Activated T-cell treated with anti-CD3 and anti-CD28 coated beads, Interleukin-2, amount 50 U/mL, for 1 hour (primary cell): Measurements from ENCODE around the gene SUMF1.

ENCODE experiments used
- DNase-seq: peaks from one replicate; pipeline ENCODE4 v3.0.0-alpha.2; 2020

Gene SUMF1

GRCh38 chr3:4375911-4376310, 91.2 kb downstream of the SUMF1 start:
- DNase-seq = no peak

- DNase-seq = no peak
These were observed 93.4 kb downstream of the SUMF1 start for GRCh38 chr3:4373669-4374068.

- DNase-seq = no peak
These were observed 104.5 kb downstream of the SUMF1 start for GRCh38 chr3:4362523-4362922.

- DNase-seq = no peak
These were observed 106.3 kb downstream of the SUMF1 start for GRCh38 chr3:4360817-4361216.

- no peak for DNase-seq
These were observed 107.1 kb downstream of the SUMF1 start for GRCh38 chr3:4359805-4360502.

- DNase-seq = no peak
These were observed 108.8 kb downstream of the SUMF1 start for GRCh38 chr3:4358273-4358672.

- DNase-seq = no peak
These were observed 110.3 kb downstream of the SUMF1 start for GRCh38 chr3:4356546-4357410.

GRCh38 chr3:4356220-4356540, 110.9 kb downstream of the SUMF1 start:
- DNase-seq = no peak

- no peak for DNase-seq
These were observed 111.5 kb downstream of the SUMF1 start for GRCh38 chr3:4355401-4356219.

GRCh38 chr3:4351872-4352271, 115.2 kb downstream of the SUMF1 start:
- no peak for DNase-seq

GRCh38 chr3:4351164-4351855, 115.8 kb downstream of the SUMF1 start:
- DNase-seq = no peak

- peak; percentile 30 for DNase-seq
These were observed 116.3 kb downstream of the SUMF1 start for GRCh38 chr3:4350789-4351163.

- DNase-seq = no peak
These were observed 123.8 kb downstream of the SUMF1 start for GRCh38 chr3:4343258-4343657.

- DNase-seq = no peak
These were observed 125.8 kb downstream of the SUMF1 start for GRCh38 chr3:4341336-4341675.

GRCh38 chr3:4340411-4341335, 126.4 kb downstream of the SUMF1 start:
- no peak for DNase-seq

- DNase-seq = no peak
These were observed 127.0 kb downstream of the SUMF1 start for GRCh38 chr3:4340077-4340410.

GRCh38 chr3:4338751-4339150, 128.3 kb downstream of the SUMF1 start:
- DNase-seq = no peak

GRCh38 chr3:4336850-4337546, 130.1 kb downstream of the SUMF1 start:
- no peak for DNase-seq

- DNase-seq = no peak
These were observed 131.1 kb downstream of the SUMF1 start for GRCh38 chr3:4335840-4336562.

- DNase-seq = no peak
These were observed 132.5 kb downstream of the SUMF1 start for GRCh38 chr3:4334548-4334947.

GRCh38 chr3:4332991-4333390, 134.1 kb downstream of the SUMF1 start:
- no peak for DNase-seq
